HFFc6 (cell line): Measurements from ENCODE around the gene SREBF1. TPM values are rescaled to one million over a fixed set of nuclear protein-coding genes. Genes with fewer than 3 reads are reported as not detected.

Experiments
- DNase-seq: peaks from one replicate; pipeline ENCODE4 v3.0.0-alpha.2; 2018
- H3K27ac Mint-ChIP-seq: 2 replicates; pipeline ENCODE4 v1.8.0; 2020; ENCODE audit warnings: mild to moderate bottlenecking, mixed read lengths
- H3K27me3 Mint-ChIP-seq: 2 replicates; pipeline ENCODE4 v1.8.0; 2021; ENCODE audit warnings: mild to moderate bottlenecking, moderate library complexity, mixed read lengths; ENCODE audit not compliant: insufficient read depth
- H3K36me3 Mint-ChIP-seq: 2 replicates; pipeline ENCODE4 v1.8.0; 2021; ENCODE audit warnings: low read depth, mixed read lengths
- H3K4me1 Mint-ChIP-seq: 2 replicates; pipeline ENCODE4 v1.8.0; 2020; ENCODE audit warnings: low read depth, mixed read lengths
- H3K4me3 Mint-ChIP-seq: 2 replicates; pipeline ENCODE4 v1.8.0; 2020; ENCODE audit warnings: mild to moderate bottlenecking, moderate library complexity, mixed read lengths
- H3K9me3 Mint-ChIP-seq: 2 replicates; pipeline ENCODE4 v1.8.0; 2020; ENCODE audit warnings: mild to moderate bottlenecking, mixed read lengths
- CTCF ChIP-seq: fragments of 200-600 bp; sonication (generic); IDR thresholded peaks from 2 replicates; pipeline ENCODE4 v1.5.0; 2021; ENCODE audit warnings: antibody characterized with exemption, mild to moderate bottlenecking
- long read RNA-seq: library from polyadenylated mRNA; unstranded; transcript quantifications from one replicate; pipeline ENCODE4 v2.0.0, GENCODE V29; 2019
- total RNA-seq, 6 experiments: library from RNA; stranded (reverse); fragmentation: NEBNext Ultra II Directional; extraction: Animal tissue kit (Norgen Biotek cat#: 25700); gene quantifications; 2 replicates in 1 of 6; 3 replicates in 5 of 6; pipeline ENCODE4 v1.2.3, GENCODE V29; 2021

SREBF1 gene
- total RNA-seq, result 10 to 100 TPM; 34.9 to 51.7 (median 40.5) TPM
- long read RNA-seq, partial matches to known transcripts, result 4 of 5 reads
- long read RNA-seq, other reads (novel, unspliced or antisense), result 1 of 5 reads

- Mint-ChIP-seq H3K27me3 (peaks cover 11% of the 10 kb centered on the region), H3K9me3 (no peaks in the 10 kb centered on the region), H3K4me1 (peaks cover 74% of the 10 kb centered on the region), H3K4me3 (peak within 1 kb of the TSS; percentile 90), H3K27ac (peak within 1 kb of the TSS; percentile 97), H3K36me3 (peaks cover 5% of the 10 kb centered on the region)
- TF ChIP-seq CTCF, result no peak
- no peak for DNase-seq
Observed at GRCh38 chr17:17836818-17837379, at the start of gene SREBF1. SREBF1 (minus strand) TSS chr17:17836986; CDS start chr17:17836817, 169 bp downstream.

DNA sequence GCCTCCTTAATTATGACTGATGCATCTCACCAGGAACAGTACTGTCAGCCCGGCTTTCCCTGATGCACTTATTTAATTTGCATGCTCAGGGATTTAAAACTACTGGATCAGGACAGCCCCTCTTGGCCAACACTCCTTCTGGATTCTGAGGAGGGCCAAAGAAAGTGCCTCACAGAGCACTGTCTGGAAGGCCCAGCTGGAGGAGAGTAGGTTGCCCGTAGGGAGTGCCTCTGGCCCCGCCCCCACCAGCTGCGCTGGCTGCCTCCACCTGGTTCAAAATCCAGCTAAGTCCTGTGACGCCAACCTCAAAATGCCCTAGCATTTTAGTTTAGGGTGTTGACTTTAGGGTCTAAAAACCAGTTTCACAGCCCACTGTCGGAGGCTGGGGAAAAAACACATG is 49.4 kb upstream of the SREBF1 start:
- Mint-ChIP-seq H3K4me1 (peaks cover 15% of the 10 kb centered on the region), H3K36me3 (peaks cover 9% of the 10 kb centered on the region), H3K27me3 (peaks cover 2% of the 10 kb centered on the region; the same call in 1 of the 2 replicates), H3K27ac (no peak overlapping the region), H3K9me3 (no peaks in the 10 kb centered on the region), H3K4me3 (no peak overlapping the region)
- TF ChIP-seq CTCF, result no peak
- DNase-seq, result no peak

DNA sequence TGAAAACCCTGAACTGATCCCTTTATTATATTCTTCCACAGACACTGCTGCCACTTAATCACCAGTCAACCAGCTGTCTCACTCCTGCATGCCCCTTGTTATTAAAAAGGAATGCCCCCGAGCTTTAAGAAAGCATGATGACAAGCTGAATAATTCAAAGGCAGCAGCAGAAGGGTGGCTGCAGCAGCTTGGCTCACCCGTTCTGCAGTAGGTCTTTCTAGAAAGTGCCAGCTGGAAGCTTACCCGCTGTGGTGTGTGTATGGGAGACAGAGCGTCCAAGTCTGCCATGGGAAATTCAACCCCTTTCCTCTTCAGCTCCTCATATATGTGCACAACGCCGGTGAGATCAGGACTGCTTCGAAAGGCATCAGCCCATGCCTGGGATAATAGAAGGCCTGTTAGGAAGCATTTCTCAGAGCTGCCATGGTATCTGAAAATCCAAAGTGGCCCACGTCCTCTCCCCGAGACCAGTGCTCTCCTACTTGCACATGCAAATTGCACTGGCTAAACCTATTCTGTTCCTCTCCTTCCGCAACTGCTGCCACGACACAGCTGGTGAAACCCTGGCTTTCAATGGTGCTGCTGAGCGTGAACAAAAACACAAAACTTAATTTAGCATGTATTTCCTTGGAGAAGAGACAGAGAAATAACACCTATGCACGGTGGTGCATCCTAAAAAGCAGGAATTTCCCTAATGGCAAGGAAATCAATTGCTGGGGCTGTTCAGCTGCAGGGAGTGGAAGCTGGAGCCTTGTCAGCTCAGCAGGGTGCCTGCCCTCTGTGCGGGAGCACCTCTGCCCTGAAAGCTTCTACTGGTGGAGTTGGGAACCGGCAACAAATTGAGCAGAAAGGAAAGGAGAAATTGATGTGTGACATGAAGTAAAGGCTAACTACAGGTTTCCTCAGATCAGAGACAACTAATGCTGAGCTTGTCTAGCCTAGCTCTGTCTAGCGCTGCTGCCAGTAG is 47.9 kb upstream of the SREBF1 start:
- DNase-seq, result no peak
- Mint-ChIP-seq H3K27me3 (peaks cover 2% of the 10 kb centered on the region; the same call in 1 of the 2 replicates), H3K9me3 (no peaks in the 10 kb centered on the region), H3K4me1 (peaks cover 11% of the 10 kb centered on the region; the same call in 1 of the 2 replicates), H3K4me3 (no peak overlapping the region), H3K27ac (no peak overlapping the region), H3K36me3 (peaks cover 12% of the 10 kb centered on the region; the same call in 1 of the 2 replicates)
- no peak for TF ChIP-seq CTCF

DNA sequence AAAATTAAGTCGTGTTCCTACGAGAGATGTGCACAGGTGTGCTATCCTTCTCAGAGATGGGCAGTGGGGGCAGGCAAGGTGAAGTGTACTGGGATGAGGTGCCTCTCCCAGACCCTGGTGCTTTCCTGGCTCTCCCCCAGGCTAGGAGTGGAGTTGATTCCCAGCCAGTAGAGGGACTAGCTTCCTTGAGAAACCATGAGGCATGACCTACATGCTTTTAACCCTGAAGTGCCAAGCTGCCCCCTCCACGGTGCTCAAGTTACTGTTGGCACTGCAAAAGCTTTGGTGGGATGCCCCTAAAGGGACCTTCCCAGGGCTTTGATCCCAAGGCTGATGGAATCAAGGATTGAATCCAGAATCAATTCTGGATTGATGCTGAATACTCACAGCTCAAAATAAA is 47.0 kb upstream of the SREBF1 start:
- DNase-seq, result no peak

More for the DNA sequence above, 47.0 kb upstream of the SREBF1 start:
- peaks cover 16% of the 10 kb centered on the region; the same call in 1 of the 2 replicates for H3K36me3 Mint-ChIP-seq
- H3K27ac Mint-ChIP-seq, result no peak overlapping the region
- no peaks in the 10 kb centered on the region for H3K9me3 Mint-ChIP-seq
- no peak overlapping the region for H3K4me3 Mint-ChIP-seq
- H3K27me3 Mint-ChIP-seq, result peaks cover 4% of the 10 kb centered on the region; the same call in 1 of the 2 replicates
- TF ChIP-seq CTCF, result no peak
- H3K4me1 Mint-ChIP-seq, result peaks cover 12% of the 10 kb centered on the region; the same call in 1 of the 2 replicates
